HEK293 (cell line): ENCODE results near the gene VPS9D1.
A peak's percentile ranks its signal among the peaks of the same experiment; 100 is the strongest.

Source experiments
- CTCF ChIA-PET: fragments of 350-600 bp; formaldehyde crosslinking; extraction: SDS; loops from one replicate; lab custom pipeline; 2021; ENCODE audit warnings: antibody characterized with exemption; lab: Yijun Ruan, JAX
- POLR2A ChIA-PET: fragments of 300-600 bp; formaldehyde crosslinking; extraction: SDS; loops from one replicate; lab custom pipeline; 2020; ENCODE audit warnings: antibody characterized with exemption, inconsistent platforms; lab: Yijun Ruan, JAX
- H3K27ac ChIP-seq: fragments of 200-500 bp; sonication (Bioruptor generic); 2 replicates; pipeline ENCODE4 v1.5.1; 2014; ENCODE audit warnings: low read depth, low read length, control low read depth, inconsistent platforms; ENCODE audit errors: extremely low read depth
- H3K36me3 ChIP-seq, 2 experiments: fragments of 200-500 bp in 1 of 2; sonication (Bioruptor generic) in 1 of 2; 1 replicate in 1 of 2; 2 replicates in 1 of 2; pipeline ENCODE4 v1.5.1; 2014 to 2017; ENCODE audit warnings: inconsistent platforms in 2 of 2, low read length in 2 of 2; ENCODE audit not compliant: control insufficient read depth in 2 of 2, insufficient read depth in 1 of 2
- H3K4me1 ChIP-seq: fragments of 200-500 bp; sonication (Bioruptor generic); 2 replicates; pipeline ENCODE4 v1.5.1; 2014; ENCODE audit warnings: mild to moderate bottlenecking, low read length, inconsistent platforms; ENCODE audit not compliant: control insufficient read depth, insufficient read depth
- H3K4me3 ChIP-seq: 2 replicates; pipeline ENCODE4 v1.5.1; 2011; ENCODE audit warnings: low read depth, mild to moderate bottlenecking, control low read depth, low read length, moderate library complexity
- H3K9me3 ChIP-seq: fragments of 200-500 bp; sonication (Bioruptor generic); 2 replicates; pipeline ENCODE4 v1.5.1; 2014; ENCODE audit warnings: low read depth, low read length, inconsistent platforms; ENCODE audit not compliant: control insufficient read depth, insufficient read depth
- GLIS1 ChIP-seq: fragments of 450-650 bp; formaldehyde crosslinking; IDR thresholded peaks from 2 replicates; pipeline ENCODE4 v1.5.1; 2016; ENCODE audit warnings: missing biosample characterization, missing genetic modification characterization
- GLIS2 ChIP-seq: fragments of 450-650 bp; formaldehyde crosslinking; IDR thresholded peaks from 2 replicates; pipeline ENCODE4 v1.5.1; 2016; ENCODE audit warnings: missing biosample characterization, missing genetic modification characterization
- KLF1 ChIP-seq: fragments of 450-650 bp; formaldehyde crosslinking; IDR thresholded peaks from 2 replicates; pipeline ENCODE4 v1.5.1; 2016; ENCODE audit warnings: missing biosample characterization, missing genetic modification characterization
- TRIM28 ChIP-seq: IDR thresholded peaks from 2 replicates; pipeline ENCODE4 v1.6.1; 2011; ENCODE audit warnings: low read length, control low read depth, borderline replicate concordance
- ZBTB48 ChIP-seq: fragments of 450-650 bp; formaldehyde crosslinking; IDR thresholded peaks from 2 replicates; pipeline ENCODE4 v1.5.1; 2016; ENCODE audit warnings: missing biosample characterization, missing genetic modification characterization
- ZNF214 ChIP-seq: fragments of 450-650 bp; formaldehyde crosslinking; IDR thresholded peaks from 2 replicates; pipeline ENCODE4 v1.5.1; 2017; ENCODE audit warnings: missing biosample characterization, mild to moderate bottlenecking, missing genetic modification characterization, borderline replicate concordance
- ZNF521 ChIP-seq: fragments of 450-650 bp; formaldehyde crosslinking; IDR thresholded peaks from 2 replicates; pipeline ENCODE4 v1.5.1; 2017; ENCODE audit warnings: missing biosample characterization, mild to moderate bottlenecking, missing genetic modification characterization
- ZNF529 ChIP-seq: fragments of 450-650 bp; formaldehyde crosslinking; IDR thresholded peaks from 2 replicates; pipeline ENCODE4 v1.5.1; 2017; ENCODE audit warnings: missing genetic modification characterization, missing biosample characterization; ENCODE audit not compliant: insufficient replicate concordance
- ZNF837 ChIP-seq: fragments of 450-650 bp; formaldehyde crosslinking; IDR thresholded peaks from 2 replicates; pipeline ENCODE4 v1.5.1; 2016; ENCODE audit warnings: missing biosample characterization, missing genetic modification characterization
- ZSCAN23 ChIP-seq: fragments of 450-650 bp; formaldehyde crosslinking; IDR thresholded peaks from 2 replicates; pipeline ENCODE4 v1.5.1; 2016; ENCODE audit warnings: missing biosample characterization, missing genetic modification characterization
- TF ChIP-seq, protein P1 (sequence below): fragments of 450-650 bp; formaldehyde crosslinking; IDR thresholded peaks from 2 replicates; pipeline ENCODE4 v1.5.1; 2016; ENCODE audit warnings: missing biosample characterization, missing genetic modification characterization
- TF ChIP-seq, protein P2 (sequence below): fragments of 450-650 bp; formaldehyde crosslinking; IDR thresholded peaks from 2 replicates; pipeline ENCODE4 v1.5.1; 2016; ENCODE audit warnings: missing biosample characterization, missing genetic modification characterization
- TF ChIP-seq, protein P3 (sequence below): fragments of 450-650 bp; formaldehyde crosslinking; conservative IDR thresholded peaks from 2 replicates; pipeline ENCODE4 v1.5.1; 2016; ENCODE audit warnings: low read depth, missing biosample characterization, missing genetic modification characterization

The VPS9D1 gene

DNA sequence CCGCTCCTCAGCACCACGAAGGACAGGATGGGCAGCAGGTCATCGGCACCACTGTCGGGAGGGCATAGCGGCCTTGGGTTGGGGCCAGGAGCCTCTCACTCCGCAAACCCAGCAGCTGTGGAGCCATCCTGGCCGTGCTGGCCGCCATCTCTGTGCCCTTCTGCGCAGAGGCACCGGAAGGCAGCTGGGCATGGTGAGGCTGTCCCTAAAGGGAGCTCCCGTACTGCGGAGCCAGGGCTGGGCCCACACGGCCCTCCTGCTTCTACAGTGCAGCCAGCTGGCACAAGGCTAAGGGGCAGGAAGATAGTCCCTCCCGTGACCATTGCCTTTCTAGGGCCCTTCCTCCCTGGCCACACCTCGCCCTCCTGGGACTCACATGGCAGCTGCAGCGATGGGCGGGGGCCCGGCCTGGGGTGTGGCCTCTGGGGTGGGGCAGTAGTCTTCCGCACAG, 12.2 kb downstream of the VPS9D1 start (continued):
- TF ChIP-seq KLF1 (peak; percentile 95), ZNF214 (tag by site-specific recombination) (no peak)
- TF ChIP-seq, protein P1, sequence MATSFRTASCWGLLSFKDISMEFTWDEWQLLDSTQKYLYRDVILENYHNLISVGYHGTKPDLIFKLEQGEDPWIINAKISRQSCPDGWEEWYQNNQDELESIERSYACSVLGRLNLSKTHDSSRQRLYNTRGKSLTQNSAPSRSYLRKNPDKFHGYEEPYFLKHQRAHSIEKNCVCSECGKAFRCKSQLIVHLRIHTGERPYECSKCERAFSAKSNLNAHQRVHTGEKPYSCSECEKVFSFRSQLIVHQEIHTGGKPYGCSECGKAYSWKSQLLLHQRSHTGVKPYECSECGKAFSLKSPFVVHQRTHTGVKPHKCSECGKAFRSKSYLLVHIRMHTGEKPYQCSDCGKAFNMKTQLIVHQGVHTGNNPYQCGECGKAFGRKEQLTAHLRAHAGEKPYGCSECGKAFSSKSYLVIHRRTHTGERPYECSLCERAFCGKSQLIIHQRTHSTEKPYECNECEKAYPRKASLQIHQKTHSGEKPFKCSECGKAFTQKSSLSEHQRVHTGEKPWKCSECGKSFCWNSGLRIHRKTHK (tag by site-specific recombination): no peak

DNA sequence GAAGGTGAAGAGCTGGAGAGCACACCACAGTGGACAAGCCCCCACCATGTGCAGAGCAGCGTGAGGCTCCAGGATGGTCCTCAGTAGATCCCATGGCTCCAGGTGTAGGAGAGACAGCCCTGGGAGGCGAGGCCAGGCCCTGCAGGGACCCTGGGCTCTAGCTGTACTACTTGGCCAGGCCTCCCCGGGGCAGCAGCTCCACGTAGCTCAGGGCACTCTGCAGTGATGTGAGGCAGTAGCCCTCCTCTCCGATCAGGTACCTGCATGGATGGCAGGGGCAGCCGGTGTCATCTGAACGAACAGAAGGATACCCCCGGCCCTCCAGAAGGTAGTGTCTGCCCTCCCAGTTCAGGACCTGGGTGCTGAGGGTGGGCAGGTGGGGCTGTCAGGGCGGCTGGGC, 13.0 kb downstream of the VPS9D1 start:
- H3K4me1 ChIP-seq: no peaks in the 10 kb centered on the region; the same call in 1 of the 2 replicates

DNA sequence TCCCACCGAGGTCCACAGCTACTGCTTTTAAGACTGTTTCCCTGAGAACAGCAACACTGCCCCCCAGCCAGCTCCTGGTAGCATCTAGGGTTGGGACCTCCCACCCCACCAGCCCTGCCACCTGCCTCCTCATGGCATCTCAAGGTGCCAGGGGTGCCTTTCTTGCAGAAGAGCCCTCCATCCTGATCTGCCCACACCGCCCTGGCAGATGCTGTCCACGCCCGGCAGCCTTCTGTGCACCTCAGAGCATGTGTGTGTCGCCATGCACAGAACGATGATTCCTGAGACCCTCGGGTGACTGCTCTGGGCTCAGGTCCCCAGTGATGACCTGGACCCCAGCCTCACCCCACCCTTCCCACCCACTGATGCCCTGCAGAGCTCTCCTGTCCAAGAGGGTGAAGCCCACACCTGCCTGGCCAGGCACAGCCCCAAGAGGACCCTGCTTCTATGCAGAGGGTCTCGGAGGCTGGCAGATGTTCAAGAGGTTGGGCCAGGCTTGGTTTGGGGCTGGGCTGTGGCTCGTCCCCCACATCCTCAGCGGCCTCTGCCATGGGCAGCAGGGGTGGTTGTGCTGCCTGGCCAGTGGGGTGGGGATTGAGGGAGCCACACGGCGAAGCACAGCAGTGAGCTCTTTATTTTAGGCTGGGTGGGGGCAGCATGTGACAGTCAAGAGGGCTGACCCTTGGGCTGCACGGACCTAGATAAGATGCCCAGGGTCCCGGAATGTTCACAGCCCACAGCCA, 14.0 kb downstream of the VPS9D1 start:
- TF ChIP-seq ZNF837 (tag by site-specific recombination) (no peak), TRIM28 (no peak), ZNF521 (tag by site-specific recombination) (no peak), ZNF529 (tag by site-specific recombination) (no peak), ZBTB48 (tag by site-specific recombination) (peak; percentile 12; the same call in 1 of the 2 replicates), ZSCAN23 (tag by site-specific recombination) (no peak), GLIS2 (tag by site-specific recombination) (peak; percentile 23)
- POLR2A ChIA-PET: interaction anchor here (0.6 to 2.1 kb wide), 16 partner anchors 9 to 459 kb away, joined by 3 to 10 read pairs (median 4); partner anchors contain the start of genes CDK10, TCF25 and VPS9D1
- Histone ChIP-seq H3K4me3 (no peak overlapping the region), H3K9me3 (no peaks in the 10 kb centered on the region), H3K36me3 (no peaks in the 10 kb centered on the region), H3K27ac (no peak overlapping the region), H3K4me1 (no peaks in the 10 kb centered on the region; the same call in 1 of the 2 replicates)
- CTCF ChIA-PET: interaction anchor here (0.6 to 2.5 kb wide), 23 partner anchors 9 to 319 kb away, joined by 3 to 23 read pairs (median 5); partner anchors contain the start of gene VPS9D1

More for the DNA sequence above, 13.0 kb downstream of the VPS9D1 start:
- H3K27ac ChIP-seq: no peak overlapping the region
- CTCF ChIA-PET: interaction anchor here (0.5 to 0.8 kb wide), 2 partner anchors 34 to 166 kb away, joined by 3 to 5 read pairs; partner anchors contain the start of gene TCF25
- TF ChIP-seq GLIS1 (tag by site-specific recombination): 0 out of 2 replicates have a peak, but pooled peaks have one; percentile 18
- TF ChIP-seq, protein P2, sequence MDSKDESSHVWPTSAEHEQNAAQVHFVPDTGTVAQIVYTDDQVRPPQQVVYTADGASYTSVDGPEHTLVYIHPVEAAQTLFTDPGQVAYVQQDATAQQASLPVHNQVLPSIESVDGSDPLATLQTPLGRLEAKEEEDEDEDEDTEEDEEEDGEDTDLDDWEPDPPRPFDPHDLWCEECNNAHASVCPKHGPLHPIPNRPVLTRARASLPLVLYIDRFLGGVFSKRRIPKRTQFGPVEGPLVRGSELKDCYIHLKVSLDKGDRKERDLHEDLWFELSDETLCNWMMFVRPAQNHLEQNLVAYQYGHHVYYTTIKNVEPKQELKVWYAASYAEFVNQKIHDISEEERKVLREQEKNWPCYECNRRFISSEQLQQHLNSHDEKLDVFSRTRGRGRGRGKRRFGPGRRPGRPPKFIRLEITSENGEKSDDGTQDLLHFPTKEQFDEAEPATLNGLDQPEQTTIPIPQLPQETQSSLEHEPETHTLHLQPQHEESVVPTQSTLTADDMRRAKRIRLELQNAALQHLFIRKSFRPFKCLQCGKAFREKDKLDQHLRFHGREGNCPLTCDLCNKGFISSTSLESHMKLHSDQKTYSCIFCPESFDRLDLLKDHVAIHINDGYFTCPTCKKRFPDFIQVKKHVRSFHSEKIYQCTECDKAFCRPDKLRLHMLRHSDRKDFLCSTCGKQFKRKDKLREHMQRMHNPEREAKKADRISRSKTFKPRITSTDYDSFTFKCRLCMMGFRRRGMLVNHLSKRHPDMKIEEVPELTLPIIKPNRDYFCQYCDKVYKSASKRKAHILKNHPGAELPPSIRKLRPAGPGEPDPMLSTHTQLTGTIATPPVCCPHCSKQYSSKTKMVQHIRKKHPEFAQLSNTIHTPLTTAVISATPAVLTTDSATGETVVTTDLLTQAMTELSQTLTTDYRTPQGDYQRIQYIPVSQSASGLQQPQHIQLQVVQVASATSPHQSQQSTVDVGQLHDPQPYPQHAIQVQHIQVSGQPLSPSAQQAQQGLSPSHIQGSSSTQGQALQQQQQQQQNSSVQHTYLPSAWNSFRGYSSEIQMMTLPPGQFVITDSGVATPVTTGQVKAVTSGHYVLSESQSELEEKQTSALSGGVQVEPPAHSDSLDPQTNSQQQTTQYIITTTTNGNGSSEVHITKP (tag by site-specific recombination): 0 out of 2 replicates have a peak, but pooled peaks have one; percentile 18
- TF ChIP-seq, protein P3, sequence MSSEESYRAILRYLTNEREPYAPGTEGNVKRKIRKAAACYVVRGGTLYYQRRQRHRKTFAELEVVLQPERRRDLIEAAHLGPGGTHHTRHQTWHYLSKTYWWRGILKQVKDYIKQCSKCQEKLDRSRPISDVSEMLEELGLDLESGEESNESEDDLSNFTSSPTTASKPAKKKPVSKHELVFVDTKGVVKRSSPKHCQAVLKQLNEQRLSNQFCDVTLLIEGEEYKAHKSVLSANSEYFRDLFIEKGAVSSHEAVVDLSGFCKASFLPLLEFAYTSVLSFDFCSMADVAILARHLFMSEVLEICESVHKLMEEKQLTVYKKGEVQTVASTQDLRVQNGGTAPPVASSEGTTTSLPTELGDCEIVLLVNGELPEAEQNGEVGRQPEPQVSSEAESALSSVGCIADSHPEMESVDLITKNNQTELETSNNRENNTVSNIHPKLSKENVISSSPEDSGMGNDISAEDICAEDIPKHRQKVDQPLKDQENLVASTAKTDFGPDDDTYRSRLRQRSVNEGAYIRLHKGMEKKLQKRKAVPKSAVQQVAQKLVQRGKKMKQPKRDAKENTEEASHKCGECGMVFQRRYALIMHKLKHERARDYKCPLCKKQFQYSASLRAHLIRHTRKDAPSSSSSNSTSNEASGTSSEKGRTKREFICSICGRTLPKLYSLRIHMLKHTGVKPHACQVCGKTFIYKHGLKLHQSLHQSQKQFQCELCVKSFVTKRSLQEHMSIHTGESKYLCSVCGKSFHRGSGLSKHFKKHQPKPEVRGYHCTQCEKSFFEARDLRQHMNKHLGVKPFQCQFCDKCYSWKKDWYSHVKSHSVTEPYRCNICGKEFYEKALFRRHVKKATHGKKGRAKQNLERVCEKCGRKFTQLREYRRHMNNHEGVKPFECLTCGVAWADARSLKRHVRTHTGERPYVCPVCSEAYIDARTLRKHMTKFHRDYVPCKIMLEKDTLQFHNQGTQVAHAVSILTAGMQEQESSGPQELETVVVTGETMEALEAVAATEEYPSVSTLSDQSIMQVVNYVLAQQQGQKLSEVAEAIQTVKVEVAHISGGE: no peak
- TF ChIP-seq, all 188 proteins: peak for 2
- Histone ChIP-seq H3K9me3 (no peaks in the 10 kb centered on the region), H3K4me3 (no peak overlapping the region), H3K36me3 (no peaks in the 10 kb centered on the region)
- POLR2A ChIA-PET: interaction anchor here (1.2 kb wide), 1 partner anchor 10 kb away, joined by 3 read pairs; no protein-coding TSS in a partner anchor
